Right ventricle myocardium superior (tissue), 1 donor: ENCODE measurements around the gene CELF5. TPM values are rescaled to one million over a fixed set of nuclear protein-coding genes. Genes with fewer than 3 reads are reported as not detected.

Experiments used
- ATAC-seq: fragments of 200-7000 bp; cut with Tn5 transposase; one replicate; pipeline ENCODE4 v1.9.1; 2020; ENCODE audit warnings: mild to moderate bottlenecking; ENCODE audit not compliant: poor library complexity
- DNase-seq: peaks from one replicate; pipeline ENCODE4 v3.0.0-alpha.2; 2020
- intact Hi-C: fragments of 100-400 bp; cut with DNase I; formaldehyde crosslinking; loops from one replicate; pipeline ENCODE4 v1.11.2; 2022
- total RNA-seq: library from RNA; stranded (reverse); fragmentation: NEBNext Ultra II Directional; extraction: Animal tissue kit (Norgen Biotek cat#: 25700); gene quantifications from one replicate; pipeline ENCODE4 v1.2.1, GENCODE V29; 2021
- donor health status: DM: no; HTN: yes; CAD: no; lungs with severe emphysema.

Gene CELF5
- total RNA-seq, 1 donor from 2014 or later = not detected

GRCh38 chr19:3344608-3345598 lies 120.4 kb downstream of the CELF5 start:
- intact Hi-C loops = no loop called here
- ATAC-seq (no peak), DNase-seq (peak; percentile 29)

- intact Hi-C loops = no loop called here
- ATAC-seq (no peak), DNase-seq (peak; percentile 40)
These were observed 121.5 kb downstream of the CELF5 start for GRCh38 chr19:3345850-3346460.

Other genes starting within 250 kb of the CELF5 start
- 0.70 TPM for gene TLE6, start 247.1 kb upstream of the CELF5 start, total RNA-seq
- 55.7 TPM for gene TLE2, start 195.4 kb upstream of the CELF5 start, total RNA-seq
- gene TLE5, start 162.2 kb upstream of the CELF5 start, total RNA-seq = 760 TPM
- 61.3 TPM for gene GNA11, start 130.3 kb upstream of the CELF5 start, total RNA-seq
- gene GNA15, start 88.6 kb upstream of the CELF5 start, total RNA-seq = 2.8 TPM
- gene S1PR4, start 45.9 kb upstream of the CELF5 start, total RNA-seq = 0.27 TPM
- 24.9 TPM for gene NCLN, start 38.7 kb upstream of the CELF5 start, total RNA-seq
- 153 TPM for gene NFIC, start 141.9 kb downstream of the CELF5 start, total RNA-seq